ENCODE measurements around the gene PRKCE.

The PRKCE gene

GRCh38 chr2:46066116-46066515, 414.6 kb downstream of the PRKCE start:
- Histone ChIP-seq H3K27ac (ENCODE audit: low read depth, low read length, severe bottlenecking) (no peak overlapping the region), H3K4me3 (ENCODE audit: extremely low read depth, insufficient read depth, low read length, poor library complexity, severe bottlenecking) (no peak overlapping the region), H3K9me3 (ENCODE audit: control insufficient read depth, low read length) (no peaks in the 10 kb centered on the region), H3K36me3 (ENCODE audit: control insufficient read depth, insufficient read depth, low read length) (no peaks in the 10 kb centered on the region), H3K4me1 (ENCODE audit: control insufficient read depth, insufficient read depth, low read length, poor library complexity, severe bottlenecking) (peaks cover 47% of the 10 kb centered on the region)
- WGBS, 2 experiments (ENCODE audit: insufficient coverage in 2 of 2) = no CpG with 5 or more reads among the region's 3 CpGs

- WGBS, 2 experiments (ENCODE audit: insufficient coverage in 2 of 2) = 100% methylated on average over 4 of the region's 5 CpGs
- Histone ChIP-seq H3K9me3 (ENCODE audit: control insufficient read depth, low read length) (no peaks in the 10 kb centered on the region), H3K36me3 (ENCODE audit: control insufficient read depth, insufficient read depth, low read length) (no peaks in the 10 kb centered on the region), H3K27ac (ENCODE audit: low read depth, low read length, severe bottlenecking) (no peak overlapping the region), H3K4me3 (ENCODE audit: extremely low read depth, insufficient read depth, low read length, poor library complexity, severe bottlenecking) (no peak overlapping the region), H3K4me1 (ENCODE audit: control insufficient read depth, insufficient read depth, low read length, poor library complexity, severe bottlenecking) (peaks cover 47% of the 10 kb centered on the region)
Observed at GRCh38 chr2:46066601-46067000, 415.1 kb downstream of the PRKCE start.

GRCh38 chr2:46067062-46067461, 415.6 kb downstream of the PRKCE start:
- Histone ChIP-seq H3K36me3 (ENCODE audit: control insufficient read depth, insufficient read depth, low read length) (no peaks in the 10 kb centered on the region), H3K4me1 (ENCODE audit: control insufficient read depth, insufficient read depth, low read length, poor library complexity, severe bottlenecking) (peaks cover 49% of the 10 kb centered on the region), H3K9me3 (ENCODE audit: control insufficient read depth, low read length) (no peaks in the 10 kb centered on the region), H3K27ac (ENCODE audit: low read depth, low read length, severe bottlenecking) (peak overlapping the region; percentile 87), H3K4me3 (ENCODE audit: extremely low read depth, insufficient read depth, low read length, poor library complexity, severe bottlenecking) (no peak overlapping the region)
- WGBS, 2 experiments (ENCODE audit: insufficient coverage in 2 of 2) = 93 to 96% methylated on average over 2 of the region's 3 CpGs

GRCh38 chr2:46067501-46068305, 416.2 kb downstream of the PRKCE start:
- Histone ChIP-seq H3K36me3 (ENCODE audit: control insufficient read depth, insufficient read depth, low read length) (no peaks in the 10 kb centered on the region), H3K4me3 (ENCODE audit: extremely low read depth, insufficient read depth, low read length, poor library complexity, severe bottlenecking) (no peak overlapping the region), H3K4me1 (ENCODE audit: control insufficient read depth, insufficient read depth, low read length, poor library complexity, severe bottlenecking) (peaks cover 55% of the 10 kb centered on the region), H3K27ac (ENCODE audit: low read depth, low read length, severe bottlenecking) (peak overlapping the region; percentile 87), H3K9me3 (ENCODE audit: control insufficient read depth, low read length) (no peaks in the 10 kb centered on the region)
- 87 to 91% methylated on average over 7 to 12 of the region's 13 CpGs for WGBS, 2 experiments (ENCODE audit: insufficient coverage in 2 of 2)

- Histone ChIP-seq H3K4me3 (ENCODE audit: extremely low read depth, insufficient read depth, low read length, poor library complexity, severe bottlenecking) (no peak overlapping the region), H3K9me3 (ENCODE audit: control insufficient read depth, low read length) (no peaks in the 10 kb centered on the region), H3K27ac (ENCODE audit: low read depth, low read length, severe bottlenecking) (peak overlapping the region; percentile 87), H3K36me3 (ENCODE audit: control insufficient read depth, insufficient read depth, low read length) (no peaks in the 10 kb centered on the region), H3K4me1 (ENCODE audit: control insufficient read depth, insufficient read depth, low read length, poor library complexity, severe bottlenecking) (peaks cover 57% of the 10 kb centered on the region)
- WGBS, 2 experiments (ENCODE audit: insufficient coverage in 2 of 2) = 91 to 95% methylated on average over 4 of the region's 4 CpGs
Observed at GRCh38 chr2:46068636-46069035, 417.2 kb downstream of the PRKCE start.

GRCh38 chr2:46071074-46071473, 419.6 kb downstream of the PRKCE start:
- Histone ChIP-seq H3K27ac (ENCODE audit: low read depth, low read length, severe bottlenecking) (no peak overlapping the region), H3K9me3 (ENCODE audit: control insufficient read depth, low read length) (no peaks in the 10 kb centered on the region), H3K36me3 (ENCODE audit: control insufficient read depth, insufficient read depth, low read length) (peaks cover 4% of the 10 kb centered on the region), H3K4me3 (ENCODE audit: extremely low read depth, insufficient read depth, low read length, poor library complexity, severe bottlenecking) (no peak overlapping the region), H3K4me1 (ENCODE audit: control insufficient read depth, insufficient read depth, low read length, poor library complexity, severe bottlenecking) (peaks cover 58% of the 10 kb centered on the region)
- WGBS, 2 experiments (ENCODE audit: insufficient coverage in 2 of 2) = 83 to 100% methylated on average over 1 of the region's 3 CpGs

- 94 to 100% methylated on average over 5 to 7 of the region's 8 CpGs for WGBS, 2 experiments (ENCODE audit: insufficient coverage in 2 of 2)
- peaks cover 4% of the 10 kb centered on the region for H3K36me3 ChIP-seq (ENCODE audit: control insufficient read depth, insufficient read depth, low read length)
- peak overlapping the region; percentile 93 for H3K27ac ChIP-seq (ENCODE audit: low read depth, low read length, severe bottlenecking)
- H3K9me3 ChIP-seq (ENCODE audit: control insufficient read depth, low read length) = no peaks in the 10 kb centered on the region
- H3K4me3 ChIP-seq (ENCODE audit: extremely low read depth, insufficient read depth, low read length, poor library complexity, severe bottlenecking) = no peak overlapping the region
- H3K4me1 ChIP-seq (ENCODE audit: control insufficient read depth, insufficient read depth, low read length, poor library complexity, severe bottlenecking) = peaks cover 48% of the 10 kb centered on the region
Observed at GRCh38 chr2:46072101-46072820, 420.8 kb downstream of the PRKCE start.

GRCh38 chr2:46073540-46074046, 422.1 kb downstream of the PRKCE start:
- 64 to 66% methylated on average over 9 of the region's 9 CpGs for WGBS, 2 experiments (ENCODE audit: insufficient coverage in 2 of 2)
- peak overlapping the region; percentile 93 for H3K27ac ChIP-seq (ENCODE audit: low read depth, low read length, severe bottlenecking)
- H3K9me3 ChIP-seq (ENCODE audit: control insufficient read depth, low read length) = no peaks in the 10 kb centered on the region
- peaks cover 35% of the 10 kb centered on the region for H3K4me1 ChIP-seq (ENCODE audit: control insufficient read depth, insufficient read depth, low read length, poor library complexity, severe bottlenecking)
- peaks cover 4% of the 10 kb centered on the region for H3K36me3 ChIP-seq (ENCODE audit: control insufficient read depth, insufficient read depth, low read length)
- H3K4me3 ChIP-seq (ENCODE audit: extremely low read depth, insufficient read depth, low read length, poor library complexity, severe bottlenecking) = peak overlapping the region; percentile 14

DNA sequence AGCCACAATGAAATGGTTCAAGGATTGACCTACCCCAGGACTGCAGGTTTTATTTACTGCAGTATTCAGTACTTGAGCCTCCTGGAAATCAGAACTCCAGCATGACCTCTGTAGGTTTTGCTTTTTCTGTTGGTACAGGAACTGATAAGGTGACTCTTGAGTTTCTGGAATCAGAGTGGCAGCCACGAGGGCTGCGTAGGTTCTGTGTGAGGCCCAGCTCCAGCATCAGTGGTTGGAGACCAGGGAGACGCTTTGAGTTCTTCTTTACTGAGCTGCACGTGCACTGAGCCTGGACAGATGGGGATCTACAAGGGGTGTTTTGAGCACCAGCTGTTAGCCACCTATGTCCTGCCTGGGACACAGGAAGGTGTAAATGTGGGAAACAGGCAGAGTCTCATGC, 423.0 kb downstream of the PRKCE start:
- H3K4me3 ChIP-seq (ENCODE audit: extremely low read depth, insufficient read depth, low read length, poor library complexity, severe bottlenecking) = no peak overlapping the region
- no peaks in the 10 kb centered on the region for H3K9me3 ChIP-seq (ENCODE audit: control insufficient read depth, low read length)
- WGBS, 2 experiments (ENCODE audit: insufficient coverage in 2 of 2) = 81 to 92% methylated on average over 3 to 4 of the region's 4 CpGs
- H3K36me3 ChIP-seq (ENCODE audit: control insufficient read depth, insufficient read depth, low read length) = peaks cover 4% of the 10 kb centered on the region
- H3K27ac ChIP-seq (ENCODE audit: low read depth, low read length, severe bottlenecking) = peak overlapping the region; percentile 93
- H3K4me1 ChIP-seq (ENCODE audit: control insufficient read depth, insufficient read depth, low read length, poor library complexity, severe bottlenecking) = peaks cover 33% of the 10 kb centered on the region

DNA sequence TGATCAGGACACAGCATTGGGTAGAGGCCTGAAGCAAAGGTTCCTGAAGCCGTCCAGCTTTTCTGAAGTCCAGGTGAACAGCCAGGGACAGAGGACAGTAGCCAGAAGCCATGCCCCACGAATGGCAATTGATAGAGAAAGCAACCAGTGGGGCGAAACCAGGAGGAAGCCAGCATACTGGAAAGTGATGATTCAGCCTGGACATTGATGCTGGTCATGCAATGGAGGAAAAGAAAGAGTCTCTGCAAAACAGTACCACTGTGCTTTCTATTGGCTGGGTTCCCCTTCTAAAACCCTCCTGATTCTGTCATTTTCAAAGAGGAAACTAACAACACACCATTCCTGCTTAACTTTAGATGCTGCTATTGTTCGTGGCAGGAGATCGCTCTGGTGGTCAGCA, 424.4 kb downstream of the PRKCE start:
- H3K9me3 ChIP-seq (ENCODE audit: control insufficient read depth, low read length) = no peaks in the 10 kb centered on the region
- H3K4me1 ChIP-seq (ENCODE audit: control insufficient read depth, insufficient read depth, low read length, poor library complexity, severe bottlenecking) = peaks cover 33% of the 10 kb centered on the region
- H3K4me3 ChIP-seq (ENCODE audit: extremely low read depth, insufficient read depth, low read length, poor library complexity, severe bottlenecking) = no peak overlapping the region
- peaks cover 7% of the 10 kb centered on the region for H3K36me3 ChIP-seq (ENCODE audit: control insufficient read depth, insufficient read depth, low read length)
- WGBS, 2 experiments (ENCODE audit: insufficient coverage in 2 of 2) = 91 to 97% methylated on average over 5 of the region's 5 CpGs
- no peak overlapping the region for H3K27ac ChIP-seq (ENCODE audit: low read depth, low read length, severe bottlenecking)
